Heart right ventricle (tissue), 16 donors: Measurements from ENCODE around the gene SCN3B. TPM values are rescaled to one million over a fixed set of nuclear protein-coding genes. Genes with fewer than 3 reads are reported as not detected.

Source experiments
- ATAC-seq, 8 donors: fragments of 200-7000 bp; cut with Tn5 transposase; one replicate each; pipeline ENCODE4 v1.9.1; 2020; ENCODE audit warnings: mild to moderate bottlenecking in 8 of 8, moderate library complexity in 8 of 8, moderate number of reproducible peaks in 1 of 8
- DNase-seq, 2 donors: peaks; one replicate each; pipeline ENCODE4 v3.0.0-alpha.2; 2020
- H3K27ac ChIP-seq, 10 donors: fragments of 200-600 bp; sonication (generic) in 2 of 10; one replicate each; pipeline versions ENCODE4 v1.5.0 to v1.8.0; 2020 to 2022; ENCODE audit warnings: mild to moderate bottlenecking in 3 of 10
- H3K27me3 ChIP-seq, 7 donors: fragments of 200-600 bp; one replicate each; pipeline ENCODE4 v1.8.0; 2021 to 2022; ENCODE audit warnings: mild to moderate bottlenecking in 2 of 7
- H3K36me3 ChIP-seq, 9 donors: fragments of 200-600 bp; sonication (generic) in 1 of 9; one replicate each; pipeline versions ENCODE4 v1.5.0 to v1.8.0; 2020 to 2022; ENCODE audit warnings: mild to moderate bottlenecking in 2 of 9
- H3K4me1 ChIP-seq, 9 donors: fragments of 200-600 bp; sonication (generic) in 1 of 9; one replicate each; pipeline versions ENCODE4 v1.5.0 to v1.8.0; 2020 to 2022; ENCODE audit warnings: mild to moderate bottlenecking in 4 of 9
- H3K4me3 ChIP-seq, 10 donors: fragments of 200-600 bp; sonication (generic) in 2 of 10; one replicate each; pipeline versions ENCODE4 v1.5.0 to v1.8.0; 2020 to 2022; ENCODE audit warnings: mild to moderate bottlenecking in 7 of 10, moderate library complexity in 2 of 10
- H3K9me3 ChIP-seq, 11 donors: fragments of 200-600 bp in 10 of 11; sonication (generic) in 2 of 11; one replicate each; pipeline versions ENCODE4 v1.5.0 to v1.8.0; 2013 to 2022; ENCODE audit warnings: mild to moderate bottlenecking in 2 of 11, control low read depth in 1 of 11, moderate library complexity in 1 of 11
- WGBS, 2 donors: extraction: QIAGEN DNeasy Blood & Tissue Kit; methylation state at CpG; one replicate each; pipeline ENCODE4 v1.1.7; 2013; ENCODE audit warnings: inconsistent platforms in 1 of 2; 5-methylcytosine and 5-hydroxymethylcytosine counted together
- intact Hi-C, 10 donors: fragments of 100-400 bp; cut with DNase I; formaldehyde crosslinking; loops; one replicate each; pipeline versions ENCODE4 v1.11.1 to v1.14.2; 2022
- polyA plus RNA-seq, 2 donors: library from polyadenylated mRNA; stranded (reverse); fragments of 200-250 nt; gene quantifications; one replicate each; pipeline ENCODE4 v1.2.3, GENCODE V29; 2013
- total RNA-seq, 10 donors: library from RNA; stranded (reverse); fragmentation: NEBNext Ultra II Directional in 3 of 10; extraction: Animal tissue kit (Norgen Biotek cat#: 25700) in 3 of 10; gene quantifications; one replicate each; pipeline versions ENCODE4 v1.2.1 to v1.2.4, GENCODE V29; 2021 to 2023
- TF ChIP-seq, protein P1 (sequence below), 9 donors: fragments of 200-600 bp; sonication (generic) in 2 of 9; IDR thresholded peaks; one replicate each; pipeline versions ENCODE4 v1.5.0 to v1.8.0; 2021 to 2022; ENCODE audit warnings: antibody characterized with exemption in 9 of 9, mild to moderate bottlenecking in 5 of 9, moderate library complexity in 1 of 9
- donor health status: Arrhythmogenic right ventricular cardiomyopathy.
- donor health status: ischemic (EF 13 %, LVEDD 7.1; RV severe dilation, severe dysfunction).
- donor health status: healthy with polysubstance abuse.
- donor health status: DM: no; HTN: yes; CAD: no.
- donor health status: DM: no; HTN: no; CAD: no.
- donor health status: ischemic (EF 25% LVEDD 6.9; RV normal size, moderate dysfunction).
- donor health status: ischemic (EF 25% LVEDD 5.7; RV mildly dilated, moderate dysfunction).
- donor health status: healthy.
- donor health status: DM: yes; HTN: yes; CAD: no.
- donor health status: Ischemic cardiomyopathy.
- donor health status: ischemic (EF 35%, LVEDD 5.7; RV mildly dilated, moderate dysfunction).
- donor health status: nonischemic (EF 11% LVEDD 7.7; RV severe dilation, severe dysfunction).
- donor health status: DM: yes; HTN: yes; CAD: no.
- donor health status: PGD.
- donor health status: ischemic (EF 29% LVEDD 5.4; RV normal size, mild dysfunction).
- donor health status: nonischemic (EF 23%, LVEDD 6.1; RV moderate dilation, normal function).

SCN3B gene
- total and polyA plus RNA-seq, 12 donors = 0.26 to 3.4 (median 1.3) TPM

DNA sequence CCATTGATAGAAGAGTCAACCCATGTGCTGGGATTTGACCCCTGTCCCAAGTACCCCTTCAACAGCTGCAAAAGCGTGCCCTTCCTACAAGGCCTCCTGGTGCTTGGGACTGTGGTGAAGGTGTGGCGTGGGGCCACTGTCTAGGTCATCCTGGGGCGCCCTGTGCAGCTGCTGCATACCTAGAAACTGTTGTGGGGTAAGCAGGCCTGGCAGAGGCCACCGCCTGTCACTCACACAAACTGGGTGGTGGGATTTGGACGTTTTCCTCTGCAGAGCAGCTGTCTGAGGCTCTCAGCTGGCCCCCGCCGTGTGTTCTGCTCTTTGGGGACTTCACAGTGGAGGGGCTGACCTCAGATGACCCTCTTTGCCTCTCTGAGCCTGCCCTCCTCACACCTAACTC lies 69.7 kb downstream of the SCN3B start:
- DNase-seq (no peak), ATAC-seq (no peak)
- 78 to 84% methylated on average over 7 of the region's 7 CpGs for WGBS, 2 donors
- peaks cover 0 to 8% (median 0%) of the 10 kb centered on the region in 7 donors for H3K27me3 ChIP-seq
- H3K36me3 ChIP-seq = peaks cover 0 to 6% (median 0%) of the 10 kb centered on the region in 9 donors
- intact Hi-C loops = loop anchor here in 7 of 10 donors (5.0 kb wide), 2 partner anchors 118 to 123 kb away; no protein-coding TSS in a partner anchor
- TF ChIP-seq, protein P1, sequence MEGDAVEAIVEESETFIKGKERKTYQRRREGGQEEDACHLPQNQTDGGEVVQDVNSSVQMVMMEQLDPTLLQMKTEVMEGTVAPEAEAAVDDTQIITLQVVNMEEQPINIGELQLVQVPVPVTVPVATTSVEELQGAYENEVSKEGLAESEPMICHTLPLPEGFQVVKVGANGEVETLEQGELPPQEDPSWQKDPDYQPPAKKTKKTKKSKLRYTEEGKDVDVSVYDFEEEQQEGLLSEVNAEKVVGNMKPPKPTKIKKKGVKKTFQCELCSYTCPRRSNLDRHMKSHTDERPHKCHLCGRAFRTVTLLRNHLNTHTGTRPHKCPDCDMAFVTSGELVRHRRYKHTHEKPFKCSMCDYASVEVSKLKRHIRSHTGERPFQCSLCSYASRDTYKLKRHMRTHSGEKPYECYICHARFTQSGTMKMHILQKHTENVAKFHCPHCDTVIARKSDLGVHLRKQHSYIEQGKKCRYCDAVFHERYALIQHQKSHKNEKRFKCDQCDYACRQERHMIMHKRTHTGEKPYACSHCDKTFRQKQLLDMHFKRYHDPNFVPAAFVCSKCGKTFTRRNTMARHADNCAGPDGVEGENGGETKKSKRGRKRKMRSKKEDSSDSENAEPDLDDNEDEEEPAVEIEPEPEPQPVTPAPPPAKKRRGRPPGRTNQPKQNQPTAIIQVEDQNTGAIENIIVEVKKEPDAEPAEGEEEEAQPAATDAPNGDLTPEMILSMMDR (IDR thresholded peaks at IDR 0.05) = no peak
- H3K27ac ChIP-seq = no peak overlapping the region
- no peak overlapping the region for H3K4me3 ChIP-seq
- H3K9me3 ChIP-seq = no peaks in the 10 kb centered on the region
- peaks cover 0 to 8% (median 2%) of the 10 kb centered on the region in 9 donors for H3K4me1 ChIP-seq

DNA sequence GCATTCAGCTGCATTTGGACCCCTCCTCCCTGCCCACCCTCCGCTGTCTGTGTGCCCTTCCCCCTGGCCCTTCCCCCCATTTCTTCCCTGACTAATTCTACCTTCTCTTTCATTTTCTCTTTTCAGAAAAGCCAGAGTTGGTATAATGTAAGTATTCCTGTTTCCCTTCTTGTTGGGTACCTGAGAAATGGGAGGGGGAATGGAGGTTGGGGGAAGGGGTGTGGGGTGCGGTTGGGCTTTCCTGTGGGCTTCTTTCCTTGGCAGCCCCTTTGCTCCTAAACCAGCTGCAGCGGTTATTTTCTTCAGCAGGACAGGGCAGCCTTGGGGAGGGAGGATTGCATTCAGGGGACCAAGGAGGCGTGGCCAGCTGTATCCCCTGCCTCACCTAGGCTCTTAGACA lies 70.2 kb downstream of the SCN3B start:
- Histone ChIP-seq H3K27ac (no peak overlapping the region), H3K4me3 (no peak overlapping the region), H3K27me3 (peaks cover 0 to 8% (median 0%) of the 10 kb centered on the region in 7 donors), H3K36me3 (peaks cover 0 to 6% (median 0%) of the 10 kb centered on the region in 9 donors), H3K4me1 (peaks cover 0 to 7% (median 2%) of the 10 kb centered on the region in 9 donors), H3K9me3 (no peaks in the 10 kb centered on the region)
- intact Hi-C loops = loop anchor here in 7 of 10 donors (5.0 kb wide), 2 partner anchors 118 to 123 kb away; no protein-coding TSS in a partner anchor
- ATAC-seq (no peak), DNase-seq (no peak)
- TF ChIP-seq, protein P1 (IDR thresholded peaks at IDR 0.05) = no peak
- WGBS, 2 donors = 98 to 100% methylated on average over 4 of the region's 4 CpGs

DNA sequence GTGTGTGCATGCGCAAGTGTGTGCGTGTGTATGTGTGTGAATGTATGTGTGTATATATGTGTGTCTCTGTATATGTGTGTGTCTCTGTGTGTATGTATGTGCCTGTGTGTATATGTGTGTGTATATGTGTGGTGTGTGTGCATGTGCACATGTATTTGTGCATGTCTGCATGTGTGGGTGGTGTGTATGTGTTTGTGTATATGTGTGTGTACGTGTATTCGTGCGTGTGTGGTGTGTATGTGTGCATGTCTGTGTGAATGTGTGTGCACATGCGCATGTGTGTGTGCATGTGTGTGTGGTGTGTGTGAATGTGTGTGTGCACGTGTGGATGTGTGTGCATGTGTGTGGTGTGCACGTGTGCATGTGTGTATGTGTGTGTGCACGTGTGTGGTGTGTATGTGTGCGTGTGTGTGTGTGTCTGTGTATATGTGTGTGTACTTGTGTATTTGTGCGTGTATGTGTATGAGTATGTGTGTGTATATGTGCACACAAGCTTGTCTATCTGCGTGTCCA lies 71.4 kb downstream of the SCN3B start:
- TF ChIP-seq, protein P1 (IDR thresholded peaks at IDR 0.05) = no peak
- Histone ChIP-seq H3K36me3 (no peaks in the 10 kb centered on the region), H3K27ac (no peak overlapping the region), H3K9me3 (no peaks in the 10 kb centered on the region), H3K4me1 (peaks cover 0 to 7% (median 2%) of the 10 kb centered on the region in 9 donors), H3K4me3 (no peak overlapping the region), H3K27me3 (peaks cover 0 to 8% (median 0%) of the 10 kb centered on the region in 7 donors)
- ATAC-seq (no peak), DNase-seq (no peak)
- intact Hi-C loops = loop anchor here in 9 of 10 donors (2.0 to 5.0 kb wide), 3 partner anchors 119 to 124 kb away; no protein-coding TSS in a partner anchor
- WGBS, 2 donors = 93 to 96% methylated on average over 12 of the region's 12 CpGs

DNA sequence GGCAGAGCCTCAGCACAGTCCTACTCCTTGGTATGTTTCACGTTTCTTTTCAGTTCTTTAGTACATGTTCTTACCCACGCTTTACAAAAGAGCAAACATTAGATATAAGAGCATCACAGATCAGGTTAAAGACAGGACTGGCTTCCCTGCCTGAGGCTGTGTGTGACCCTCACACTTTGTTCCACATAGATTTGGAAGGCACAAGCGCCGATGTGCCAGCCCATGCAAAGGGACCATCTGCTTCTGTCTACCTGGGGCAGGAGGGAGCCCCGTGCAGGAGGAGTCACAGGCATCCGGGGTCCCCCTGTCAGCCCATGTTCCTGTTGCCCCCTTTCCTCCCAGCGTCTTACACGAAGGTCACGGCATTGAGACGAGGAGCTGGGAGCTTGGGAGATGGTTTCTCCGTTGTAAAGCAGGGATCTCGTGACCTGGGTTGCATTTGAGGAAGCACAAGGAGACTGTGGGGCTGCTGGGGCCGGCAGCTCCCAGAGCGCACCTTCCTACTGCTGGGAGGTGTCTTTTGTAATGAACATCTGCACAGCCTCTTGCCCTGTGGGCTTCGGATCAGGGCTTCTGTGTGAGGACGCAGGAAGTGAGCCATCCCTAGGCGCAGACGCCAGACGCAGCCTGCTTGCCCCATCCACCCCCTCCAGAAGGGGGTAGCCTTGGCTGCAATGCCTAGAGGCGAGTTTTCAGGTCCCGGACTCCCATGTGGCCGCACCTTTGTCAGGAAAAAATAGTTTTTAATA lies 72.6 kb downstream of the SCN3B start:
- Histone ChIP-seq H3K36me3 (no peaks in the 10 kb centered on the region), H3K27me3 (peaks cover 0 to 8% (median 0%) of the 10 kb centered on the region in 7 donors), H3K4me3 (no peak overlapping the region), H3K27ac (no peak overlapping the region), H3K9me3 (no peaks in the 10 kb centered on the region), H3K4me1 (peaks cover 0 to 10% (median 3%) of the 10 kb centered on the region in 9 donors)
- intact Hi-C loops = loop anchor here in 9 of 10 donors (2.0 to 5.0 kb wide), 3 partner anchors 120 to 125 kb away; no protein-coding TSS in a partner anchor
- ATAC-seq = no peak
- WGBS, 2 donors = 89 to 91% methylated on average over 22 of the region's 22 CpGs
- TF ChIP-seq, protein P1 (IDR thresholded peaks at IDR 0.05) = no peak
- DNase-seq = no peak
